HFFc6 (cell line): ENCODE data around the gene CADM2. TPM values are rescaled to one million over a fixed set of nuclear protein-coding genes. Genes with fewer than 3 reads are reported as not detected.

ENCODE experiments used
- DNase-seq: peaks from one replicate; pipeline ENCODE4 v3.0.0-alpha.2; 2018
- H3K27ac Mint-ChIP-seq: 2 replicates; pipeline ENCODE4 v1.8.0; 2020; ENCODE audit warnings: mild to moderate bottlenecking, mixed read lengths
- H3K27me3 Mint-ChIP-seq: 2 replicates; pipeline ENCODE4 v1.8.0; 2021; ENCODE audit warnings: mild to moderate bottlenecking, moderate library complexity, mixed read lengths; ENCODE audit not compliant: insufficient read depth
- H3K36me3 Mint-ChIP-seq: 2 replicates; pipeline ENCODE4 v1.8.0; 2021; ENCODE audit warnings: low read depth, mixed read lengths
- H3K4me1 Mint-ChIP-seq: 2 replicates; pipeline ENCODE4 v1.8.0; 2020; ENCODE audit warnings: low read depth, mixed read lengths
- H3K4me3 Mint-ChIP-seq: 2 replicates; pipeline ENCODE4 v1.8.0; 2020; ENCODE audit warnings: mild to moderate bottlenecking, moderate library complexity, mixed read lengths
- H3K9me3 Mint-ChIP-seq: 2 replicates; pipeline ENCODE4 v1.8.0; 2020; ENCODE audit warnings: mild to moderate bottlenecking, mixed read lengths
- CTCF ChIP-seq: fragments of 200-600 bp; sonication (generic); IDR thresholded peaks from 2 replicates; pipeline ENCODE4 v1.5.0; 2021; ENCODE audit warnings: antibody characterized with exemption, mild to moderate bottlenecking
- total RNA-seq, 6 experiments: library from RNA; stranded (reverse); fragmentation: NEBNext Ultra II Directional; extraction: Animal tissue kit (Norgen Biotek cat#: 25700); gene quantifications; 2 replicates in 1 of 6; 3 replicates in 5 of 6; pipeline ENCODE4 v1.2.3, GENCODE V29; 2021

CADM2 gene
- total RNA-seq, 6 experiments from 2014 or later: not detected

GRCh38 chr3:84959470-84960271 is 882 bp downstream of the CADM2 start:
- Mint-ChIP-seq H3K36me3 (no peaks in the 10 kb centered on the region), H3K4me3 (no peak overlapping the region), H3K9me3 (peaks cover under 1% of the 10 kb centered on the region; the same call in 1 of the 2 replicates), H3K4me1 (no peaks in the 10 kb centered on the region), H3K27me3 (peaks cover 10% of the 10 kb centered on the region), H3K27ac (no peak overlapping the region)
- DNase-seq: no peak
- TF ChIP-seq CTCF: no peak

GRCh38 chr3:84960581-84960980 is 1.8 kb downstream of the CADM2 start:
- no peak for TF ChIP-seq CTCF
- Mint-ChIP-seq H3K9me3 (no peaks in the 10 kb centered on the region; the same call in 1 of the 2 replicates), H3K27me3 (peaks cover 10% of the 10 kb centered on the region), H3K27ac (no peak overlapping the region), H3K4me3 (no peak overlapping the region), H3K4me1 (no peaks in the 10 kb centered on the region), H3K36me3 (no peaks in the 10 kb centered on the region)
- DNase-seq: no peak

- DNase-seq: no peak
- Mint-ChIP-seq H3K4me1 (no peaks in the 10 kb centered on the region), H3K27me3 (peaks cover 10% of the 10 kb centered on the region), H3K4me3 (no peak overlapping the region), H3K36me3 (no peaks in the 10 kb centered on the region), H3K9me3 (no peaks in the 10 kb centered on the region; the same call in 1 of the 2 replicates), H3K27ac (no peak overlapping the region)
- TF ChIP-seq CTCF: no peak
Observed at GRCh38 chr3:84961011-84961410, 2.2 kb downstream of the CADM2 start.

- TF ChIP-seq CTCF: no peak
- Mint-ChIP-seq H3K4me3 (no peak overlapping the region), H3K27ac (no peak overlapping the region), H3K9me3 (no peaks in the 10 kb centered on the region; the same call in 1 of the 2 replicates), H3K4me1 (no peaks in the 10 kb centered on the region), H3K27me3 (peaks cover 10% of the 10 kb centered on the region), H3K36me3 (no peaks in the 10 kb centered on the region)
- no peak for DNase-seq
Observed at GRCh38 chr3:84961521-84962255, 2.9 kb downstream of the CADM2 start.

GRCh38 chr3:84962415-84962814 is 3.6 kb downstream of the CADM2 start:
- H3K27ac Mint-ChIP-seq: no peak overlapping the region
- TF ChIP-seq CTCF: no peak
- no peak overlapping the region for H3K4me3 Mint-ChIP-seq
- H3K4me1 Mint-ChIP-seq: no peaks in the 10 kb centered on the region
- H3K9me3 Mint-ChIP-seq: no peaks in the 10 kb centered on the region; the same call in 1 of the 2 replicates
- peaks cover 10% of the 10 kb centered on the region for H3K27me3 Mint-ChIP-seq
- no peak for DNase-seq
- H3K36me3 Mint-ChIP-seq: no peaks in the 10 kb centered on the region
